Measurements from ENCODE around the gene RAB6A.
"Not testable (repeated sequence)": the region's sequence is repeated elsewhere in the genome, so short reads cannot be mapped to it uniquely, and the experiment has no call there.

Gene RAB6A

GRCh38 chr11:73753938-73754337, 6.9 kb downstream of the RAB6A start:
- no peak overlapping the region for H3K4me3 Mint-ChIP-seq
- H3K27me3 Mint-ChIP-seq (ENCODE audit: low read depth), result no peaks in the 10 kb centered on the region
- H3K4me1 Mint-ChIP-seq (ENCODE audit: low read depth), result peaks cover 25% of the 10 kb centered on the region
- peaks cover 6% of the 10 kb centered on the region for H3K36me3 Mint-ChIP-seq (ENCODE audit: low read depth)
- H3K27ac Mint-ChIP-seq, result no peak overlapping the region
- H3K9me3 Mint-ChIP-seq, result no peaks in the 10 kb centered on the region
- no peak for DNase-seq (ENCODE audit: low spot score)

- no peak for DNase-seq (ENCODE audit: low spot score)
- H3K4me3 Mint-ChIP-seq, result no peak overlapping the region
- no peak overlapping the region for H3K27ac Mint-ChIP-seq
- H3K4me1 Mint-ChIP-seq (ENCODE audit: low read depth), result peaks cover 17% of the 10 kb centered on the region
- H3K27me3 Mint-ChIP-seq (ENCODE audit: low read depth), result no peaks in the 10 kb centered on the region
- peaks cover 6% of the 10 kb centered on the region for H3K36me3 Mint-ChIP-seq (ENCODE audit: low read depth)
- H3K9me3 Mint-ChIP-seq, result no peaks in the 10 kb centered on the region
These were observed 8.0 kb downstream of the RAB6A start for GRCh38 chr11:73752903-73753302.

- peaks cover 5% of the 10 kb centered on the region for H3K36me3 Mint-ChIP-seq (ENCODE audit: low read depth)
- H3K27ac Mint-ChIP-seq, result no peak overlapping the region
- peaks cover 13% of the 10 kb centered on the region for H3K4me1 Mint-ChIP-seq (ENCODE audit: low read depth)
- H3K4me3 Mint-ChIP-seq, result no peak overlapping the region
- H3K9me3 Mint-ChIP-seq, result no peaks in the 10 kb centered on the region
- no peaks in the 10 kb centered on the region for H3K27me3 Mint-ChIP-seq (ENCODE audit: low read depth)
- DNase-seq (ENCODE audit: low spot score), result no peak
These were observed 8.5 kb downstream of the RAB6A start for GRCh38 chr11:73752216-73752867.

- H3K36me3 Mint-ChIP-seq (ENCODE audit: low read depth); H3K9me3 Mint-ChIP-seq: not testable (repeated sequence)
These were observed 10.0 kb downstream of the RAB6A start for GRCh38 chr11:73750862-73751261.

GRCh38 chr11:73750228-73750627, 10.6 kb downstream of the RAB6A start:
- Mint-ChIP-seq H3K9me3 (no peaks in the 10 kb centered on the region), H3K27ac (no peak overlapping the region), H3K27me3 (ENCODE audit: low read depth) (no peaks in the 10 kb centered on the region), H3K4me1 (ENCODE audit: low read depth) (peaks cover 12% of the 10 kb centered on the region), H3K36me3 (ENCODE audit: low read depth) (peaks cover 5% of the 10 kb centered on the region), H3K4me3 (no peak overlapping the region)
- DNase-seq (ENCODE audit: low spot score), result no peak

More at GRCh38 chr11:73750862-73751261, 10.0 kb downstream of the RAB6A start:
- not testable (repeated sequence) for H3K27ac Mint-ChIP-seq; DNase-seq (ENCODE audit: low spot score); H3K27me3 Mint-ChIP-seq (ENCODE audit: low read depth); H3K4me3 Mint-ChIP-seq
- H3K4me1 Mint-ChIP-seq (ENCODE audit: low read depth), result peaks cover 14% of the 10 kb centered on the region

- H3K4me3 Mint-ChIP-seq, result no peak overlapping the region
- H3K27ac Mint-ChIP-seq, result no peak overlapping the region
- no peaks in the 10 kb centered on the region for H3K9me3 Mint-ChIP-seq
- H3K36me3 Mint-ChIP-seq (ENCODE audit: low read depth), result peaks cover 5% of the 10 kb centered on the region
- no peak for DNase-seq (ENCODE audit: low spot score)
- H3K4me1 Mint-ChIP-seq (ENCODE audit: low read depth), result peaks cover 12% of the 10 kb centered on the region
- no peaks in the 10 kb centered on the region for H3K27me3 Mint-ChIP-seq (ENCODE audit: low read depth)
These were observed 11.8 kb downstream of the RAB6A start for GRCh38 chr11:73749118-73749517.

- Mint-ChIP-seq H3K9me3 (no peaks in the 10 kb centered on the region), H3K36me3 (ENCODE audit: low read depth) (peaks cover 3% of the 10 kb centered on the region), H3K27ac (no peak overlapping the region), H3K4me1 (ENCODE audit: low read depth) (peaks cover 10% of the 10 kb centered on the region), H3K27me3 (ENCODE audit: low read depth) (no peaks in the 10 kb centered on the region), H3K4me3 (no peak overlapping the region)
- no peak for DNase-seq (ENCODE audit: low spot score)
These were observed 12.6 kb downstream of the RAB6A start for GRCh38 chr11:73748300-73748699.

GRCh38 chr11:73747762-73748161, 13.1 kb downstream of the RAB6A start:
- DNase-seq (ENCODE audit: low spot score), result no peak
- peaks cover 10% of the 10 kb centered on the region for H3K4me1 Mint-ChIP-seq (ENCODE audit: low read depth)
- no peak overlapping the region for H3K27ac Mint-ChIP-seq
- no peaks in the 10 kb centered on the region for H3K9me3 Mint-ChIP-seq
- H3K36me3 Mint-ChIP-seq (ENCODE audit: low read depth), result peaks cover 3% of the 10 kb centered on the region
- H3K4me3 Mint-ChIP-seq, result no peak overlapping the region
- no peaks in the 10 kb centered on the region for H3K27me3 Mint-ChIP-seq (ENCODE audit: low read depth)

- Mint-ChIP-seq H3K36me3 (ENCODE audit: low read depth) (peaks cover under 1% of the 10 kb centered on the region), H3K9me3 (no peaks in the 10 kb centered on the region), H3K4me1 (ENCODE audit: low read depth) (peaks cover 8% of the 10 kb centered on the region), H3K27ac (no peak overlapping the region), H3K27me3 (ENCODE audit: low read depth) (no peaks in the 10 kb centered on the region), H3K4me3 (no peak overlapping the region)
- DNase-seq (ENCODE audit: low spot score), result no peak
These were observed 14.2 kb downstream of the RAB6A start for GRCh38 chr11:73746701-73747100.

GRCh38 chr11:73743045-73743444, 17.8 kb downstream of the RAB6A start:
- no peak for DNase-seq (ENCODE audit: low spot score)
- H3K4me1 Mint-ChIP-seq (ENCODE audit: low read depth), result peaks cover 2% of the 10 kb centered on the region
- no peak overlapping the region for H3K4me3 Mint-ChIP-seq
- H3K27ac Mint-ChIP-seq, result no peak overlapping the region
- no peaks in the 10 kb centered on the region for H3K9me3 Mint-ChIP-seq
- no peaks in the 10 kb centered on the region for H3K36me3 Mint-ChIP-seq (ENCODE audit: low read depth)
- no peaks in the 10 kb centered on the region for H3K27me3 Mint-ChIP-seq (ENCODE audit: low read depth)

- H3K27me3 Mint-ChIP-seq (ENCODE audit: low read depth); H3K4me1 Mint-ChIP-seq (ENCODE audit: low read depth); H3K4me3 Mint-ChIP-seq; DNase-seq (ENCODE audit: low spot score); H3K9me3 Mint-ChIP-seq; H3K27ac Mint-ChIP-seq: not testable (repeated sequence)
- H3K36me3 Mint-ChIP-seq (ENCODE audit: low read depth), result peaks cover 19% of the 10 kb centered on the region
These were observed 24.9 kb downstream of the RAB6A start for GRCh38 chr11:73735959-73736358.

- no peak overlapping the region for H3K27ac Mint-ChIP-seq
These were observed 25.9 kb downstream of the RAB6A start for GRCh38 chr11:73734993-73735392.

GRCh38 chr11:73734011-73734410, 26.9 kb downstream of the RAB6A start:
- H3K9me3 Mint-ChIP-seq; H3K27ac Mint-ChIP-seq; DNase-seq (ENCODE audit: low spot score); H3K27me3 Mint-ChIP-seq (ENCODE audit: low read depth); H3K4me3 Mint-ChIP-seq; H3K4me1 Mint-ChIP-seq (ENCODE audit: low read depth): not testable (repeated sequence)
- peaks cover 32% of the 10 kb centered on the region for H3K36me3 Mint-ChIP-seq (ENCODE audit: low read depth)

More at GRCh38 chr11:73734993-73735392, 25.9 kb downstream of the RAB6A start:
- no peak for DNase-seq (ENCODE audit: low spot score)
- no peaks in the 10 kb centered on the region for H3K9me3 Mint-ChIP-seq
- no peaks in the 10 kb centered on the region for H3K27me3 Mint-ChIP-seq (ENCODE audit: low read depth)
- H3K36me3 Mint-ChIP-seq (ENCODE audit: low read depth), result peaks cover 24% of the 10 kb centered on the region
- peaks cover 5% of the 10 kb centered on the region for H3K4me1 Mint-ChIP-seq (ENCODE audit: low read depth)
- no peak overlapping the region for H3K4me3 Mint-ChIP-seq

- not testable (repeated sequence) for H3K4me1 Mint-ChIP-seq (ENCODE audit: low read depth); DNase-seq (ENCODE audit: low spot score); H3K9me3 Mint-ChIP-seq; H3K27me3 Mint-ChIP-seq (ENCODE audit: low read depth); H3K27ac Mint-ChIP-seq; H3K4me3 Mint-ChIP-seq
- H3K36me3 Mint-ChIP-seq (ENCODE audit: low read depth), result peaks cover 35% of the 10 kb centered on the region
These were observed 27.9 kb downstream of the RAB6A start for GRCh38 chr11:73732936-73733335.

GRCh38 chr11:73729594-73730206, 31.2 kb downstream of the RAB6A start:
- Mint-ChIP-seq H3K9me3 (no peaks in the 10 kb centered on the region), H3K36me3 (ENCODE audit: low read depth) (peaks cover 43% of the 10 kb centered on the region)

More at GRCh38 chr11:73729594-73730206, 31.2 kb downstream of the RAB6A start:
- H3K4me1 Mint-ChIP-seq (ENCODE audit: low read depth), result peaks cover 6% of the 10 kb centered on the region
- DNase-seq (ENCODE audit: low spot score), result no peak
- H3K27ac Mint-ChIP-seq, result no peak overlapping the region
- H3K4me3 Mint-ChIP-seq, result no peak overlapping the region
- no peaks in the 10 kb centered on the region for H3K27me3 Mint-ChIP-seq (ENCODE audit: low read depth)

Measured in T-helper 2 cell treated with Interferon-gamma antibody and Interleukin-4, amounts not matched to agents 5 μg/mL and 100 μg/mL, for 36 hours (primary cell).